Osteoblast (primary cell): ENCODE data around the gene VPS26C. TPM values are rescaled to one million over a fixed set of nuclear protein-coding genes. Genes with fewer than 3 reads are reported as not detected.

ENCODE experiments used
- DNase-seq: peaks from one replicate; pipeline ENCODE4 v3.0.0; 2011; ENCODE audit warnings: low spot score, mixed read lengths; ENCODE audit not compliant: insufficient read length; ENCODE audit errors: missing footprints
- H2AFZ ChIP-seq: 2 replicates; pipeline ENCODE4 v1.6.0; 2011; ENCODE audit warnings: mild to moderate bottlenecking, low read length
- H3K27ac ChIP-seq: 2 replicates; pipeline ENCODE4 v1.5.1; 2011; ENCODE audit warnings: mild to moderate bottlenecking, low read depth, low read length, moderate library complexity
- H3K27me3 ChIP-seq: 2 replicates; pipeline ENCODE4 v1.6.0; 2012; ENCODE audit warnings: mild to moderate bottlenecking, control low read depth, inconsistent platforms, low read length, moderate library complexity; ENCODE audit not compliant: insufficient read depth
- H3K36me3 ChIP-seq: 2 replicates; pipeline ENCODE4 v1.5.1; 2011; ENCODE audit warnings: mild to moderate bottlenecking, low read length, control low read depth, moderate library complexity; ENCODE audit not compliant: insufficient read depth
- H3K4me1 ChIP-seq: 2 replicates; pipeline ENCODE4 v1.5.1; 2011; ENCODE audit warnings: mild to moderate bottlenecking, low read length, control low read depth, moderate library complexity; ENCODE audit not compliant: insufficient read depth
- H3K4me2 ChIP-seq: 2 replicates; pipeline ENCODE4 v1.6.0; 2011; ENCODE audit warnings: mild to moderate bottlenecking, low read length; ENCODE audit not compliant: insufficient read depth
- H3K4me3 ChIP-seq: fragments of 200-600 bp; sonication (generic); 3 replicates; pipeline ENCODE4 v1.5.1; 2012; ENCODE audit warnings: mild to moderate bottlenecking, low read length, inconsistent platforms; ENCODE audit not compliant: insufficient read depth
- H3K79me2 ChIP-seq: 2 replicates; pipeline ENCODE4 v1.6.0; 2012; ENCODE audit warnings: mild to moderate bottlenecking, low read length, control low read depth, inconsistent platforms; ENCODE audit not compliant: insufficient read depth
- H3K9me3 ChIP-seq: 2 replicates; pipeline ENCODE4 v1.5.1; 2011; ENCODE audit warnings: low read depth, low read length, control low read depth
- H4K20me1 ChIP-seq: 2 replicates; pipeline ENCODE4 v1.6.0; 2012; ENCODE audit warnings: mild to moderate bottlenecking, low read length, control low read depth; ENCODE audit not compliant: insufficient read depth
- CTCF ChIP-seq: IDR thresholded peaks from 2 replicates; pipeline ENCODE4 v1.5.1; 2011; ENCODE audit warnings: mild to moderate bottlenecking, low read depth, low read length, moderate library complexity; ENCODE audit errors: extremely low read depth
- total RNA-seq: library from RNA; depleted of rRNA; stranded (reverse); fragments of >200 nt; gene quantifications from 2 replicates; pipeline ENCODE4 v1.2.3, GENCODE V29; 2012

Gene VPS26C
- total RNA-seq, 1 donor: 91.9 TPM

GRCh38 chr21:37253991-37254390 lies 13.1 kb downstream of the VPS26C start:
- no peaks in the 10 kb centered on the region for H3K9me3 ChIP-seq
- peak overlapping the region; percentile 9 for H3K27ac ChIP-seq
- no peaks in the 10 kb centered on the region for H3K36me3 ChIP-seq
- no peak overlapping the region for H2AFZ ChIP-seq
- DNase-seq: no peak
- H3K4me2 ChIP-seq: peak overlapping the region; percentile 50
- no peak overlapping the region for H3K4me3 ChIP-seq
- peaks cover 20% of the 10 kb centered on the region for H4K20me1 ChIP-seq
- H3K4me1 ChIP-seq: peaks cover 18% of the 10 kb centered on the region
- no peaks in the 10 kb centered on the region for H3K27me3 ChIP-seq
- peaks cover 96% of the 10 kb centered on the region for H3K79me2 ChIP-seq
- TF ChIP-seq CTCF: no peak

- H3K27ac ChIP-seq: no peak overlapping the region
- no peaks in the 10 kb centered on the region for H3K9me3 ChIP-seq
- no peak for TF ChIP-seq CTCF
- H3K27me3 ChIP-seq: no peaks in the 10 kb centered on the region
- no peak overlapping the region for H3K4me2 ChIP-seq
- H2AFZ ChIP-seq: no peak overlapping the region
- peaks cover 14% of the 10 kb centered on the region for H3K4me1 ChIP-seq
- peaks cover 96% of the 10 kb centered on the region for H3K79me2 ChIP-seq
- H4K20me1 ChIP-seq: peaks cover 26% of the 10 kb centered on the region
- DNase-seq: no peak
- H3K4me3 ChIP-seq: no peak overlapping the region
- no peaks in the 10 kb centered on the region for H3K36me3 ChIP-seq
These were observed 15.9 kb downstream of the VPS26C start for GRCh38 chr21:37251294-37251634.

- no peak overlapping the region for H3K4me3 ChIP-seq
- H3K27ac ChIP-seq: no peak overlapping the region
- no peak for TF ChIP-seq CTCF
- H3K4me1 ChIP-seq: peaks cover 14% of the 10 kb centered on the region
- H3K79me2 ChIP-seq: peaks cover 99% of the 10 kb centered on the region
- H3K27me3 ChIP-seq: no peaks in the 10 kb centered on the region
- no peak overlapping the region for H3K4me2 ChIP-seq
- DNase-seq: no peak
- H3K36me3 ChIP-seq: no peaks in the 10 kb centered on the region
- H3K9me3 ChIP-seq: no peaks in the 10 kb centered on the region
- H4K20me1 ChIP-seq: peaks cover 35% of the 10 kb centered on the region
- no peak overlapping the region for H2AFZ ChIP-seq
These were observed 17.8 kb downstream of the VPS26C start for GRCh38 chr21:37249112-37249904.

- Histone ChIP-seq H3K9me3 (no peaks in the 10 kb centered on the region), H4K20me1 (peaks cover 37% of the 10 kb centered on the region), H3K36me3 (no peaks in the 10 kb centered on the region), H3K27me3 (no peaks in the 10 kb centered on the region), H3K27ac (no peak overlapping the region), H3K4me2 (no peak overlapping the region), H3K4me3 (no peak overlapping the region), H3K79me2 (peaks cover 99% of the 10 kb centered on the region), H3K4me1 (peaks cover 8% of the 10 kb centered on the region), H2AFZ (no peak overlapping the region)
- no peak for DNase-seq
- no peak for TF ChIP-seq CTCF
These were observed 18.8 kb downstream of the VPS26C start for GRCh38 chr21:37248298-37248697.
